ENCODE data around the gene ALKBH6. TPM values are rescaled to one million over a fixed set of nuclear protein-coding genes. Genes with fewer than 3 reads are reported as not detected.

The ALKBH6 gene
- total RNA-seq, 2 donors from 2014 or later: 33.3 to 34.2 TPM

DNA sequence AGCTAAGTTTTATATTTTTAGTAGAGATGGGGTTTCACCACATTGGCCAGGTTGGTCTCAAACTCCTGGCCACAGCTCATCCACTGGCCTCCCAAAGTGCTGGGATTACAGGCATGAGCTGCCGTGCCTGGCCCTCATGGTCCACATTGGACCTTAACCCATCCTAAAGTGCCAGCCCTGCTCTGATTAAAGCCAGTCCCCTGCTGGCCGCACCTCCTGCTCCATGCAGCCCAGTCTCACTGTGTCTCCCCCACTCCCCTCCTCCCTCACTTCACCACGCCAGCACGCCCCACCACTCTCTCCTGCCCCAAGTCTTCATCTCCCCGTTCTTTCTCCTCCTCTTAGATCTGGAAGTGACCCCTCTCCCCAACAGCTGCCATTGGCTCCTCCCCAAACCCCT is 35.7 kb downstream of the ALKBH6 start:
- Mint-ChIP-seq H3K36me3 (ENCODE audit: low read depth) (peaks cover 2% of the 10 kb centered on the region), H3K4me3 (no peak overlapping the region), H3K27me3 (peaks cover 31% of the 10 kb centered on the region), H3K27ac (no peak overlapping the region), H3K4me1 (no peaks in the 10 kb centered on the region)
- DNase-seq (no peak), ATAC-seq (no peak)
- no peaks in the 10 kb centered on the region for H3K9me3 ChIP-seq (ENCODE audit: control insufficient read depth, low read length, poor library complexity, severe bottlenecking)

DNA sequence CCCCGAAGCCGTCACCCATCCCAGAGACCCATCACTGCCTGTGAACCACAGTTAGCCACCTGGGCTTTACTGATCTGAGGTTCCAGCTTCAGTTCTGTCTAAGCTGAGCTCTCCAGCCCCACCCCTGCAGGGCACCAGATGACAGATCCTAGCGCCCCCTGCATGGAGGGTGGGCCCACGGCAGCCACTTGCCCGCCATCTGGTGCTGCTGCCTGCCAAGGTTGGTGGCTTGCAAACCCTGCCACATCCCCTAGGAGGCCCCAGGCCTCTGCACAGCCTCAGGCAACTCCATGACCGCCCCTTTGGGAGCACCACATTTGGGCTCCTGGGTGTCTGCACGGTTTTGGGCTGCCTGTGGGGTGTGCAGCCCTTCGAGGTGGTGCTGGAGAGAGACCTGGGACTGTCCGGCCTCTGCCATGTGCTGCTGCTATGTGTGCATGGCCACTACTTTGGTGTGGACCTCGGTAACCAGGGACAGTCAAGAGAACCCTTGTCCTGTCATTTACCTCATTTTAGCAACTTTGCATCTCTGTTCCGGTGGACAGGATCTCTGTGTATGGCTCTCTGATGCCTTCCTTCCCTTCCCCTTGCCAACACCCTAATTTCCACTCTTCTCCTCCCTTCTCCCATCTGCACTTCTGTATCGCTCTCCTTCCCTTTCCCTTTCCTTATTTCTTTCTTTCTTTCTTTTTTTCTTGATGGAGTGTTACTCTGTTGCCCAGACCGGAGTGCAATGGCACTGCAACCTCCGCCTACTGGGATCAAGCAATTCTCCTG is 36.4 kb downstream of the ALKBH6 start:
- no peak for DNase-seq

DNA sequence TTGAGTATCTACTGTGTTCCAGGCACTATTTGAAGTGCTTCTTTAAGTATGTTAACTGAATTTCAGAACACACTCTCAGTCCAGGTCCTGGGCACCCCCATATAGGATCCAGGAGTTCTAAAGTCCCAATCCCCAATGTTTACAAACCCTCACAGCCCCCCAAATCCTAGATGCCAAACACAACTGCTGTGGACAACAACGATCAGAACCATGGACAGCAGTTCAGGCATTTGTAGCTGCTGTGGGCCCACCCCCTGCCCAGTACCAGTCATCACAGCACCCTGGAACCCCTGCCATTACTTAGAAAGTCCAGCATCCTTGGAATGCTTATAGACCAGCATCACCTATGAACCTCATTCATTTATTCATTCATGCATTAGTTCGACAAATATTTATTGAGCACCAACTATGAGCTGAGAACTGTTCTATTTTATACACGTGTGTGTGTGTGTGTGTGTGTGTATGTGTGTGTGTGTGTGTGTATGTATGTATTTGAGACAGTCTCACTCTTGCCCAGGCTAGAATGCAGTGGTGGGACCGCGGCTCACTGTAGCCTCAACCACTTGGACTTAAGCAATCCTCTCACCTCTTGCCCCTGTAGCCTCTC is 38.3 kb downstream of the ALKBH6 start:
- H3K36me3 Mint-ChIP-seq (ENCODE audit: low read depth): peaks cover 4% of the 10 kb centered on the region
- H3K9me3 ChIP-seq (ENCODE audit: control insufficient read depth, low read length, poor library complexity, severe bottlenecking): no peaks in the 10 kb centered on the region
- no peak for DNase-seq
- no peaks in the 10 kb centered on the region for H3K4me1 Mint-ChIP-seq
- H3K27ac Mint-ChIP-seq: no peak overlapping the region
- peak; percentile 36 for ATAC-seq
- H3K27me3 Mint-ChIP-seq: peaks cover 18% of the 10 kb centered on the region
- no peak overlapping the region for H3K4me3 Mint-ChIP-seq

More for the DNA sequence above, 36.4 kb downstream of the ALKBH6 start:
- Mint-ChIP-seq H3K27me3 (peaks cover 31% of the 10 kb centered on the region), H3K4me3 (no peak overlapping the region), H3K36me3 (ENCODE audit: low read depth) (peaks cover 2% of the 10 kb centered on the region), H3K27ac (peak overlapping the region; percentile 35), H3K4me1 (no peaks in the 10 kb centered on the region)
- no peaks in the 10 kb centered on the region for H3K9me3 ChIP-seq (ENCODE audit: control insufficient read depth, low read length, poor library complexity, severe bottlenecking)
- ATAC-seq: peak; percentile 50

DNA sequence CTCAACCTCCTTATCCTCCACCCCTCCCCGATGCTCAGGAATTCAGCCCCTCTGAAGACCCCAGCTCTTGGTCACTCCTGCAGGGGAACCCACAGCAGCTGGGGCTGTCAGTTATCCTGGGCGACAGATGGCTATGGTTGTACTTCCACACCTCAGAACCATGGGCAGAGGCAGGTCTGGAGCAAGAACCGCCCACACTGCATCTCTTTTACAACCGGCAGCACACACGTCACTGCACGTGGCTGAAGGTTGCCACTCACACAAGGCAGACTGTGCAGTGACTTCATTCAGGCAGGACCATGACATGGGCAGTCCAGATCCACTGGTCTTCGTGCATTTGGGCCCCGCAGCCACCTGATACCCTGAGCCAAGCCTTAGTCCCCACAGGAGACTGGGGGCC is 40.5 kb downstream of the ALKBH6 start:
- H3K27me3 Mint-ChIP-seq: peaks cover 8% of the 10 kb centered on the region
- no peak overlapping the region for H3K27ac Mint-ChIP-seq

DNA sequence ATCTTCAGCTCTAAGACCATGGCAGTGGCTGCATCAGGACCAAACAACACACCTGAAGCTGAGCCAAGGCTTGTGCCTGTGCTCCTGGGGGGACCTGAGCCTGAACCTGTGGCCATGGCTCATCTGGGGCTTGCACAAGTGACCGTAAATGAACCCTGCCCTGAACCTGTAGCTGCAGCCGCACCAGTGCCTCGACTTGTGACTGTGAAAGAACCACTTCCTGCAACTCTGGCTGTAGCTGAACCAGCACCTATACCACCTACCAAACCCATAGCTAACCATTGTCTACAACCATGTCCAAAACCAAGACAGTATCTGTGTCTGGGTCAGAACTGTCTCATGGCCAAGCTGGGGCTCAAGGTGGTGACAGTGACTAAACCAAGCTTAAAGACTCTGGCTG is 47.2 kb downstream of the ALKBH6 start:
- H3K9me3 ChIP-seq (ENCODE audit: control insufficient read depth, low read length, poor library complexity, severe bottlenecking): no peaks in the 10 kb centered on the region
- Mint-ChIP-seq H3K4me1 (peaks cover 3% of the 10 kb centered on the region), H3K27me3 (peaks cover 7% of the 10 kb centered on the region), H3K36me3 (ENCODE audit: low read depth) (no peaks in the 10 kb centered on the region), H3K27ac (no peak overlapping the region), H3K4me3 (no peak overlapping the region)
- ATAC-seq (no peak), DNase-seq (no peak)

More for the DNA sequence above, 40.5 kb downstream of the ALKBH6 start:
- H3K9me3 ChIP-seq (ENCODE audit: control insufficient read depth, low read length, poor library complexity, severe bottlenecking): no peaks in the 10 kb centered on the region
- Mint-ChIP-seq H3K4me1 (peaks cover 3% of the 10 kb centered on the region), H3K4me3 (no peak overlapping the region), H3K36me3 (ENCODE audit: low read depth) (peaks cover 4% of the 10 kb centered on the region)
- DNase-seq: no peak
- no peak for ATAC-seq

DNA sequence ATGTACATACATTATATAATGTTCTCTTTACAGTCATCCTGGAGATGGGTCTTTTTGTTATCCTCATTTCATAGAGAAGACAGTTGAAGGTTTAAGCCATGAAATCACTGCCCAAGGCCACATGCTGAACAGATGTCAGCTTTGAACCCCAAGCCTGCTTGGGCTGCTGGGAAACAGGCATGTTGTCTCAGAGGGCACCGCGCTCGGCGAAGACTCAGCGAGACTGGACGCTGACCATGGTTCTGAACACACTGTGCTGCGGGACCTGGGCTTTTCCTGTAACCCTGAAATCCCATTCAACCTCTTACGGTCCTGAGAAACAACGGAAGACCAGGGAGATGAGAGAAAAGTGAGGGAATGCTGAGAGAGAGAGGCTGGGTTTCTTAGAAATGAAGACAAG is 50.5 kb downstream of the ALKBH6 start:
- DNase-seq: no peak
- H3K4me1 Mint-ChIP-seq: peaks cover 4% of the 10 kb centered on the region
- peaks cover 7% of the 10 kb centered on the region for H3K27me3 Mint-ChIP-seq
- no peak for ATAC-seq
- H3K4me3 Mint-ChIP-seq: no peak overlapping the region
- no peak overlapping the region for H3K27ac Mint-ChIP-seq
- H3K9me3 ChIP-seq (ENCODE audit: control insufficient read depth, low read length, poor library complexity, severe bottlenecking): no peaks in the 10 kb centered on the region
- H3K36me3 Mint-ChIP-seq (ENCODE audit: low read depth): no peaks in the 10 kb centered on the region

DNA sequence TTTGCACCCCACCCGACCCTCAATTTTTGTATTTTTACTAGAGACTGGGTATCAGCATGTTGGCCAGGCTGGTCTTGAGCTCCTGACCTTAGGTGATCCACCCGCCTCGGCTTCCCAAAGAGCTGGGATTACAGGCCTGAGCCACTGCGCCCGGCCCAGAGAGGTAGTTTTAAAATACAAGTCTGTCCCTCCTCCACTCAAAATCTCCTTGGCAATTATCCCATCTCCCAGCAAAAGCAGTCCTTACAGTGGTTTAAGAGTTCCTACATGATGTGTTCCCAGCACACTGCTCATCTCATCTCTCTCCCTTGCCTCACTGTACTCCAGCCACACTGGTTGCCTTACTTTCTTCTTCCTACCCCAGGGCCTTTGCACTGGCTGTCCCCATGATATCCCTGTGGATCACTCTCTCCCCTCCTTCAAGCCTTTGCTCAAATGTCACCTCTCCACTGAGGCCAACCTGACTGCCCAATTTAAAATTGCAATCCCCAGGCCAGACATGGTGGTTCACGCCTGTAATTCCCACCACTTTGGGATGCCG is 53.5 kb downstream of the ALKBH6 start:
- Mint-ChIP-seq H3K4me1 (peaks cover 13% of the 10 kb centered on the region), H3K36me3 (ENCODE audit: low read depth) (no peaks in the 10 kb centered on the region), H3K27ac (no peak overlapping the region), H3K4me3 (peak overlapping the region; percentile 63), H3K27me3 (peaks cover under 1% of the 10 kb centered on the region)
- no peaks in the 10 kb centered on the region for H3K9me3 ChIP-seq (ENCODE audit: control insufficient read depth, low read length, poor library complexity, severe bottlenecking)
- DNase-seq (no peak), ATAC-seq (no peak)

DNA sequence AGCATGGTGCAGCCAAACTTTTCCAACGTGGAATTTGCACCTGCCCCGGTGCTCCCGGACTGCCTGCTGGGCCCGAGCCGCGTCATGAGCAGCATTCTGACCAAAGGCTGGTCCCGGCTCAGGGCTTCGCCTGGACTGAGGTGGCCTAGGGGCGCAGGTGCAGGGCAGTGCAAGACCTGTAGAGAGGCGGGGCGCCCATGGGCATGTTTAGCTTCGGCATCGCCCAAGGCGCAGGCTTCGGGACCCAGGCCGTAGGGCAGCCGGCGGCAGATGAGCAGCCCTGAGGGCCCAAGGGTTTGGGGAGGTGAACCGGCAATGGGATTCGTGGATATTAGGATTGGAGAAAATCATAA is 54.1 kb downstream of the ALKBH6 start:
- ATAC-seq (no peak), DNase-seq (no peak)
- Mint-ChIP-seq H3K4me1 (peaks cover 16% of the 10 kb centered on the region), H3K27me3 (no peaks in the 10 kb centered on the region), H3K27ac (no peak overlapping the region), H3K36me3 (ENCODE audit: low read depth) (peaks cover 2% of the 10 kb centered on the region), H3K4me3 (peak overlapping the region; percentile 85)
- H3K9me3 ChIP-seq (ENCODE audit: control insufficient read depth, low read length, poor library complexity, severe bottlenecking): no peaks in the 10 kb centered on the region

Other genes starting within 250 kb of the ALKBH6 start
- gene ARHGAP33, start 238.6 kb downstream of the ALKBH6 start, total RNA-seq: 10 to 100 TPM; 16.4 to 20.5 TPM
- not detected for gene PRODH2, start 201.4 kb downstream of the ALKBH6 start, total RNA-seq
- not detected for gene NPHS1, start 161.7 kb downstream of the ALKBH6 start, total RNA-seq
- gene KIRREL2, start 157.3 kb downstream of the ALKBH6 start, total RNA-seq: not detected
- gene APLP1, start 145.6 kb downstream of the ALKBH6 start, total RNA-seq: not detected
- 100 to 1,000 TPM; 128 to 140 TPM for gene NFKBID, start 113.7 kb downstream of the ALKBH6 start, total RNA-seq
- 10 to 100 TPM; 63.0 to 73.7 TPM for gene HCST, start 111.7 kb downstream of the ALKBH6 start, total RNA-seq
- gene TYROBP, start 105.9 kb downstream of the ALKBH6 start, total RNA-seq: 10 to 100 TPM in 1 of 2 donors, 1 to 10 TPM in 1; 5.9 to 16.7 TPM
- 1 to 10 TPM; 6.8 to 8.7 TPM for gene LRFN3, start 77.8 kb downstream of the ALKBH6 start, total RNA-seq
- 1 to 10 TPM; 6.2 to 6.9 TPM for gene SDHAF1, start 19.0 kb downstream of the ALKBH6 start, total RNA-seq
- 1 to 10 TPM; 1.8 to 2.0 TPM for gene SYNE4, start 5.4 kb downstream of the ALKBH6 start, total RNA-seq
- 1 to 10 TPM; 3.8 TPM for gene CLIP3, start 18.7 kb upstream of the ALKBH6 start, total RNA-seq
- gene THAP8, start 40.1 kb upstream of the ALKBH6 start, total RNA-seq: 1 to 10 TPM in 1 of 2 donors, under 1 TPM in 1; 0.60 to 1.8 TPM
- gene WDR62, start 40.7 kb upstream of the ALKBH6 start, total RNA-seq: 1 to 10 TPM; 2.2 to 3.8 TPM
- gene OVOL3, start 96.9 kb upstream of the ALKBH6 start, total RNA-seq: not detected
- 10 to 100 TPM; 26.4 to 28.2 TPM for gene POLR2I, start 100.7 kb upstream of the ALKBH6 start, total RNA-seq
- 100 to 1,000 TPM; 127 to 131 TPM for gene TBCB, start 101.3 kb upstream of the ALKBH6 start, total RNA-seq
- 100 to 1,000 TPM; 323 to 327 TPM for gene CAPNS1, start 125.9 kb upstream of the ALKBH6 start, total RNA-seq
- gene COX7A1, start 138.2 kb upstream of the ALKBH6 start, total RNA-seq: not detected
- 1 to 10 TPM; 9.3 to 9.4 TPM for gene ZNF565, start 200.5 kb upstream of the ALKBH6 start, total RNA-seq
- 10 to 100 TPM; 23.8 to 29.5 TPM for gene ZNF146, start 200.9 kb upstream of the ALKBH6 start, total RNA-seq

Measured in T-helper 17 cell (primary cell).